Activated gamma-delta T cell (primary cell): Measurements from ENCODE around the gene WDR70.
"Not testable (repeated sequence)": the region's sequence is repeated elsewhere in the genome, so short reads cannot be mapped to it uniquely, and the experiment has no call there.

Experiments
- DNase-seq: peaks from one replicate; lab custom pipeline; 2025; lab: John Stamatoyannopoulos, UW

The WDR70 gene

GRCh38 chr5:37570597-37570996, 191.5 kb downstream of the WDR70 start:
- DNase-seq, result no peak

- DNase-seq, result no peak
Measured at GRCh38 chr5:37571985-37572384, 192.9 kb downstream of the WDR70 start.

- no peak for DNase-seq
Measured at GRCh38 chr5:37575541-37576489, 196.7 kb downstream of the WDR70 start.

- no peak for DNase-seq
Measured at GRCh38 chr5:37576552-37576951, 197.4 kb downstream of the WDR70 start.

GRCh38 chr5:37578176-37578575, 199.1 kb downstream of the WDR70 start:
- no peak for DNase-seq

GRCh38 chr5:37580106-37580505, 201.0 kb downstream of the WDR70 start:
- no peak for DNase-seq

GRCh38 chr5:37582202-37582601, 203.1 kb downstream of the WDR70 start:
- DNase-seq, result no peak

GRCh38 chr5:37593292-37593691, 214.2 kb downstream of the WDR70 start:
- not testable (repeated sequence) for DNase-seq

- not testable (repeated sequence) for DNase-seq
Measured at GRCh38 chr5:37594864-37595263, 215.7 kb downstream of the WDR70 start.

- no peak for DNase-seq
Measured at GRCh38 chr5:37598733-37599132, 219.6 kb downstream of the WDR70 start.

- no peak for DNase-seq
Measured at GRCh38 chr5:37601163-37601562, 222.0 kb downstream of the WDR70 start.

- no peak for DNase-seq
Measured at GRCh38 chr5:37603072-37603471, 224.0 kb downstream of the WDR70 start.

- DNase-seq, result no peak
Measured at GRCh38 chr5:37604290-37604689, 225.2 kb downstream of the WDR70 start.

GRCh38 chr5:37606148-37606547, 227.0 kb downstream of the WDR70 start:
- no peak for DNase-seq

GRCh38 chr5:37606632-37607248, 227.6 kb downstream of the WDR70 start:
- DNase-seq, result no peak

GRCh38 chr5:37615184-37615583, 236.1 kb downstream of the WDR70 start:
- no peak for DNase-seq

GRCh38 chr5:37619353-37619752, 240.2 kb downstream of the WDR70 start:
- DNase-seq, result no peak

- DNase-seq, result not testable (repeated sequence)
Measured at GRCh38 chr5:37622354-37622753, 243.2 kb downstream of the WDR70 start.

GRCh38 chr5:37626266-37626665, 247.1 kb downstream of the WDR70 start:
- no peak for DNase-seq

- no peak for DNase-seq
Measured at GRCh38 chr5:37628876-37629275, 249.8 kb downstream of the WDR70 start.

GRCh38 chr5:37631939-37632338, 252.8 kb downstream of the WDR70 start:
- DNase-seq, result no peak

- DNase-seq, result no peak
Measured at GRCh38 chr5:37637165-37637845, 258.2 kb downstream of the WDR70 start.

GRCh38 chr5:37638897-37639296, 259.8 kb downstream of the WDR70 start:
- DNase-seq, result no peak
